HepG2 (cell line): Measurements from ENCODE around the gene SEMA5B. TPM values are rescaled to one million over a fixed set of nuclear protein-coding genes. Genes with fewer than 3 reads are reported as not detected.

Experiments
- ATAC-seq: fragments of 200-7000 bp; cut with Tn5 transposase; 3 replicates; pipeline ENCODE4 v1.9.1; 2020; ENCODE audit warnings: mild to moderate bottlenecking, moderate library complexity
- BruUV-seq: library from RNA; stranded (reverse); fragments of 400-500 nt; replicated peaks from 2 replicates; lab custom pipeline; 2021; lab: Mats Ljungman, UMichigan
- CTCF ChIA-PET: fragments of 300-600 bp; formaldehyde crosslinking; extraction: SDS; loops from one replicate; lab custom pipeline; 2021; ENCODE audit warnings: low total read pairs, inconsistent platforms, low intra/inter-chr PET ratio; lab: Yijun Ruan, JAX
- POLR2A ChIA-PET: fragments of 350-600 bp; sonication (Branson Sonifier 250); formaldehyde crosslinking; loops from one replicate; lab custom pipeline; 2020; ENCODE audit warnings: antibody characterized with exemption, inconsistent platforms; lab: Yijun Ruan, JAX
- DNase-seq: peaks from one replicate; pipeline ENCODE4 v3.0.0-alpha.2; 2015; ENCODE audit warnings: low spot score
- FAIRE-seq: peaks from 3 replicates; lab custom pipeline; 2011; peaks lifted over from hg19 to GRCh38; lab: Jason Lieb, UNC
- H2AFZ ChIP-seq: one replicate; pipeline ENCODE4 v1.6.1; 2011; ENCODE audit warnings: low read length, inconsistent platforms
- H3K27ac ChIP-seq: fragments of 300-600 bp; 3 replicates; pipeline ENCODE4 v1.8.0; 2011; ENCODE audit warnings: mixed run types, mild to moderate bottlenecking, mixed read lengths, low read length, inconsistent platforms; ENCODE audit not compliant: insufficient read depth; ENCODE audit errors: extremely low read length
- H3K27me3 ChIP-seq, 2 experiments: fragments of 200-600 bp in 1 of 2; 2 replicates in 1 of 2; 3 replicates in 1 of 2; pipeline versions ENCODE4 v1.6.0 to v1.8.0; 2011; ENCODE audit warnings: low read length in 2 of 2, mild to moderate bottlenecking in 2 of 2, moderate library complexity in 2 of 2, inconsistent platforms in 1 of 2; ENCODE audit not compliant: insufficient read depth in 2 of 2, control insufficient read depth in 1 of 2
- H3K36me3 ChIP-seq, 2 experiments: fragments of 200-600 bp in 1 of 2; replicated peaks in 1 of 2; 2 replicates in 1 of 2; 3 replicates in 1 of 2; pipeline versions ENCODE4 v1.5.1 to v1.8.0; 2011; ENCODE audit warnings: low read length in 2 of 2, inconsistent platforms in 1 of 2; ENCODE audit not compliant: insufficient read depth in 2 of 2, control insufficient read depth in 1 of 2
- H3K4me1 ChIP-seq: 2 replicates; pipeline ENCODE4 v1.5.1; 2012; ENCODE audit warnings: low read length, inconsistent platforms; ENCODE audit not compliant: insufficient read depth
- H3K4me2 ChIP-seq: 2 replicates; pipeline ENCODE4 v1.6.0; 2011; ENCODE audit warnings: low read depth, low read length, inconsistent platforms
- H3K4me3 ChIP-seq, 3 experiments: fragments of 200-600 bp in 1 of 3; sonication (generic), shearing (Covaris generic) in 1 of 3; replicated peaks in 1 of 3; 2 replicates each; pipeline ENCODE4 v1.5.1; 2011 to 2016; ENCODE audit warnings: low read length in 3 of 3, inconsistent platforms in 2 of 3, low read depth in 2 of 3, mild to moderate bottlenecking in 2 of 3, control low read depth in 1 of 3, mixed read lengths in 1 of 3; ENCODE audit not compliant: insufficient read depth in 1 of 3
- H3K79me2 ChIP-seq: one replicate; pipeline ENCODE4 v1.6.1; 2011; ENCODE audit warnings: low read length, inconsistent platforms; ENCODE audit not compliant: insufficient read depth
- H3K9ac ChIP-seq: 2 replicates; pipeline ENCODE4 v1.6.0; 2011; ENCODE audit warnings: mild to moderate bottlenecking, low read depth, low read length, inconsistent platforms; ENCODE audit not compliant: insufficient read depth
- H3K9me3 ChIP-seq: 2 replicates; pipeline ENCODE4 v1.5.1; 2012; ENCODE audit warnings: mild to moderate bottlenecking, low read length
- H4K20me1 ChIP-seq: 2 replicates; pipeline ENCODE4 v1.6.0; 2011; ENCODE audit warnings: inconsistent platforms, mild to moderate bottlenecking, low read length, moderate library complexity; ENCODE audit not compliant: insufficient read depth
- AHR ChIP-seq: IDR thresholded peaks from 2 replicates; pipeline ENCODE4 v1.6.1; 2018; ENCODE audit warnings: missing genetic modification reagents, missing compliant biosample characterization
- ARID4A ChIP-seq: sonication (generic); formaldehyde crosslinking; IDR thresholded peaks from 2 replicates; pipeline ENCODE4 v1.5.0; 2020; ENCODE audit warnings: mild to moderate bottlenecking, missing genetic modification reagents, borderline replicate concordance
- BCL6 ChIP-seq: IDR thresholded peaks from 2 replicates; pipeline ENCODE4 v1.6.1; 2016; ENCODE audit warnings: missing genetic modification reagents, missing compliant biosample characterization
- FOXK2 ChIP-seq: fragments of 450-650 bp; IDR thresholded peaks from 2 replicates; pipeline ENCODE4 v1.6.1; 2016
- HMGXB3 ChIP-seq: sonication (generic); formaldehyde crosslinking; IDR thresholded peaks from 2 replicates; pipeline ENCODE4 v1.4.0; 2020; ENCODE audit warnings: missing genetic modification reagents, borderline replicate concordance
- HNRNPK ChIP-seq: fragments of 200-400 bp; formaldehyde crosslinking; IDR thresholded peaks from 2 replicates; pipeline ENCODE4 v1.6.1; 2018; ENCODE audit warnings: low read length, low read depth, moderate library complexity, mild to moderate bottlenecking; ENCODE audit not compliant: poor library complexity, severe bottlenecking
- HNRNPL ChIP-seq: fragments of 200-400 bp; formaldehyde crosslinking; IDR thresholded peaks from 2 replicates; pipeline ENCODE4 v1.6.1; 2017; ENCODE audit warnings: mild to moderate bottlenecking, low read depth, low read length
- HOMEZ ChIP-seq: IDR thresholded peaks from 2 replicates; pipeline ENCODE4 v1.6.1; 2016; ENCODE audit warnings: low read depth
- POLR2A ChIP-seq, 2 experiments: IDR thresholded peaks; 2 replicates each; pipeline ENCODE4 v1.6.1; 2011; ENCODE audit warnings: low read depth in 2 of 2, low read length in 2 of 2, mild to moderate bottlenecking in 1 of 2, moderate library complexity in 1 of 2; ENCODE audit not compliant: insufficient read depth in 1 of 2
- RARG ChIP-seq: sonication (generic); formaldehyde crosslinking; IDR thresholded peaks from 2 replicates; pipeline ENCODE4 v1.4.0; 2020; ENCODE audit warnings: low read depth, mild to moderate bottlenecking, missing genetic modification reagents
- XBP1 ChIP-seq: sonication (generic); formaldehyde crosslinking; IDR thresholded peaks from 2 replicates; pipeline ENCODE4 v1.5.0; 2020; ENCODE audit warnings: missing genetic modification reagents
- ZBTB43 ChIP-seq: sonication (generic); formaldehyde crosslinking; conservative IDR thresholded peaks from 2 replicates; pipeline ENCODE4 v1.4.0; 2020; ENCODE audit warnings: missing genetic modification reagents
- ZMYM4 ChIP-seq: sonication (generic); formaldehyde crosslinking; IDR thresholded peaks from 2 replicates; pipeline ENCODE4 v1.8.1; 2023; ENCODE audit warnings: mild to moderate bottlenecking, missing genetic modification reagents
- ZNF672 ChIP-seq: sonication (generic); formaldehyde crosslinking; IDR thresholded peaks from 2 replicates; pipeline ENCODE4 v1.8.1; 2022; ENCODE audit warnings: missing genetic modification reagents
- ZNF83 ChIP-seq: sonication (generic); formaldehyde crosslinking; IDR thresholded peaks from 2 replicates; pipeline ENCODE4 v1.4.0; 2020; ENCODE audit warnings: missing genetic modification reagents, mild to moderate bottlenecking, borderline replicate concordance
- in situ Hi-C: cut with HindIII; loops from 2 replicates; pipeline ENCODE4 v1.10.0; 2017; ENCODE audit warnings: low pct_unique_long_range_greater_than_20kb; ENCODE audit not compliant: extremely low pct_ligation_motif_present
- intact Hi-C: fragments of 100-400 bp; cut with micrococcal nuclease; formaldehyde crosslinking; loops from one replicate; pipeline ENCODE4 v1.10.0; 2022; ENCODE audit not compliant: unreplicated experiment
- polyA plus RNA-seq, 8 experiments: library from polyadenylated mRNA; depleted of rRNA in 3 of 8; stranded (reverse) in 7 of 8; unstranded in 1 of 8; fragments of >200 nt; fragmentation: Illumina TruSeq in 4 of 8; extraction: Trizol in 4 of 8; gene quantifications; 2 replicates each; pipeline versions ENCODE4 v1.2.1 to v1.2.3, GENCODE V29; 2011 to 2016; ENCODE audit warnings: low read depth in 4 of 8, missing spikeins in 1 of 8, mixed read lengths in 1 of 8; ENCODE audit not compliant: insufficient read depth in 1 of 8
- total RNA-seq, 5 experiments: library from RNA; depleted of rRNA; stranded (reverse); fragments of >200 nt; fragmentation: Illumina TruSeq; extraction: Trizol; gene quantifications; 2 replicates each; pipeline ENCODE4 v1.2.3, GENCODE V29; 2016; ENCODE audit warnings: low read depth in 1 of 5

Gene SEMA5B
- total and polyA plus RNA-seq, 2 of the 13 experiments (the other 11 are each of a cell fraction or from before 2014, with no cell fraction given) = not detected

DNA sequence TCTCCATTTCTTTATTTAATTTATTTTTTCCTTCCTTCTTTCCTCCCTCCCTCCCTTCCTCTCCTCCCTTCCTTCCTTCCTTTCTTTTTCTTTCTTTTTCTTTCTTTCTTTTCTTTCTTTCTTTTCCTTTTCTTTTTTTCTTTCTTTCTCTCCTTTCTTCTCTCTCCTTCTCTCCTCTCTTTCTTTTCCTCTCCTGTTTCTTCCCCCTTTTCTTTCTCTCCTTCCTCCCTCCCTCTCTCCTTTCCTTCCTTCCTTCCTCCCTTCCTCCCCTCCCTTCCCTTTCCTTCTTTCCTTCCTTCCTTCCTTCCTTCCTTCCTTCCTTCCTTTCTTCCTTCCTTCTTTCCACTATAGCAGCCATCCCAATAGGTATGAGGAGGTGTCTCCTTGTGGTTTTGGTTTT lies 32.5 kb upstream of the SEMA5B start:
- in situ Hi-C loops = no loop called here
- ATAC-seq (no peak), FAIRE-seq (no peak)
- H3K36me3 ChIP-seq = no peaks in the 10 kb centered on the region
- H3K27ac ChIP-seq = no peak overlapping the region
- CTCF ChIA-PET = no interaction called here
- no peak overlapping the region for H2AFZ ChIP-seq
- H3K4me2 ChIP-seq = no peak overlapping the region
- no TSS peak for BruUV-seq
- no peaks in the 10 kb centered on the region for H4K20me1 ChIP-seq
- H3K4me3 ChIP-seq = no peak overlapping the region
- no peak overlapping the region for H3K9ac ChIP-seq
- TF ChIP-seq BCL6 (CRISPR knock-in tag) (no peak), XBP1 (CRISPR knock-in tag) (no peak), RARG (CRISPR knock-in tag) (no peak), ARID4A (CRISPR knock-in tag) (no peak), ZNF83 (no peak), FOXK2 (no peak), ZBTB43 (CRISPR knock-in tag) (no peak), AHR (CRISPR knock-in tag) (no peak), ZMYM4 (no peak), ZNF672 (CRISPR knock-in tag) (no peak), HMGXB3 (CRISPR knock-in tag) (no peak), HOMEZ (no peak), HNRNPL (no peak), HNRNPK (no peak), POLR2A (IDR thresholded peaks at IDR 0.05; ENCODE audit: insufficient read depth in 1 of 2, low read depth in 2 of 2, low read length in 2 of 2) (no peak)
- TF ChIP-seq, all 625 proteins: peak for 0
- Histone ChIP-seq H3K79me2 (no peaks in the 10 kb centered on the region), H3K27me3 (peaks cover 0 to 28% of the 10 kb centered on the region in 2 experiments; a peak in 3 of 5 replicates), H3K9me3 (no peaks in the 10 kb centered on the region), H3K4me1 (no peaks in the 10 kb centered on the region)
- POLR2A ChIA-PET = no interaction called here
- no peak for DNase-seq
- intact Hi-C loops = no loop called here
